ENCODE data around the gene APAF1.

The APAF1 gene

DNA sequence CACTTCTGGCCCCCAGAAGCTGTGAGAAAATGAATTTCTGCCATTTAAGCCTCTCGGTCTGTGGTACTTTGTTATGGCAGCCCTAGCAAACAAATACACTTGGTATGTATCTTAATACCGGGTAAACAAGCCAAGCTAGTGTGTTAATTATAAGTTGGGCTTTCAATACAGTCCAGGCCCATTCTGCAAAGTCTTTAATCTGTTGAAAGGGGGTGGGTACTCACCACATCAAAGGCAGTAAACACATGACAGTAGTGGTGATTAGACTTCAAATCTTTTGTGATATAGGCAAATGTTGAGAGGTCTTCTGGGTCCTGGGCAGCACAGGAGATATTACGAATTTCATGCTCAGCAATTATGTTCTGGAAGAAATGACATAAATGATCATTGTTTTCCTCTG lies 127.7 kb downstream of the APAF1 start:
- H3K4me3 ChIP-seq (ENCODE audit: low read depth, low read length), result no peak overlapping the region
- TF ChIP-seq, protein P1, sequence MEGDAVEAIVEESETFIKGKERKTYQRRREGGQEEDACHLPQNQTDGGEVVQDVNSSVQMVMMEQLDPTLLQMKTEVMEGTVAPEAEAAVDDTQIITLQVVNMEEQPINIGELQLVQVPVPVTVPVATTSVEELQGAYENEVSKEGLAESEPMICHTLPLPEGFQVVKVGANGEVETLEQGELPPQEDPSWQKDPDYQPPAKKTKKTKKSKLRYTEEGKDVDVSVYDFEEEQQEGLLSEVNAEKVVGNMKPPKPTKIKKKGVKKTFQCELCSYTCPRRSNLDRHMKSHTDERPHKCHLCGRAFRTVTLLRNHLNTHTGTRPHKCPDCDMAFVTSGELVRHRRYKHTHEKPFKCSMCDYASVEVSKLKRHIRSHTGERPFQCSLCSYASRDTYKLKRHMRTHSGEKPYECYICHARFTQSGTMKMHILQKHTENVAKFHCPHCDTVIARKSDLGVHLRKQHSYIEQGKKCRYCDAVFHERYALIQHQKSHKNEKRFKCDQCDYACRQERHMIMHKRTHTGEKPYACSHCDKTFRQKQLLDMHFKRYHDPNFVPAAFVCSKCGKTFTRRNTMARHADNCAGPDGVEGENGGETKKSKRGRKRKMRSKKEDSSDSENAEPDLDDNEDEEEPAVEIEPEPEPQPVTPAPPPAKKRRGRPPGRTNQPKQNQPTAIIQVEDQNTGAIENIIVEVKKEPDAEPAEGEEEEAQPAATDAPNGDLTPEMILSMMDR (IDR thresholded peaks at IDR 0.05; ENCODE audit: low read depth, low read length, missing control alignments), result no peak
- no peak for DNase-seq (ENCODE audit: low read depth)

DNA sequence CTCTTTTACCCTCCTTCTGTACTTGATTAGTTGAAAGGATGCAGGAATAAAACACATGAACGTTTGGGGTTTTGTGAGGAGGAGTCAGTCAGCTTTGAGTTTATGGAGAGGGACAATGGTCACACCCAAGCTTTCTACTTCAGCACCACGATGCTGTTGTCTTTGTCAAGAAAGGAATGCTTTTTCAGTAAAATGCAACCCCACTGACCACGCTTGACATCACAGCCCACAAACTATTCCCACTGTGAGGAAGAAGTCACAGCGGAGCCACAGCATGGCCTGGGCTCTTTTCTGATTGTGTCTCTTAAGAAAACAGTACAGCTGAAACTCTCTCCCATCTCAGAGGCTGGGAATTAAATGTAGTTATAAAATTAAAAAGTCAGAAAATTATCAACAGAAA lies 135.2 kb downstream of the APAF1 start:
- no peak for DNase-seq (ENCODE audit: low read depth)
- no peak overlapping the region for H3K4me3 ChIP-seq (ENCODE audit: low read depth, low read length)
- TF ChIP-seq, protein P1 (IDR thresholded peaks at IDR 0.05; ENCODE audit: low read depth, low read length, missing control alignments), result no peak

DNA sequence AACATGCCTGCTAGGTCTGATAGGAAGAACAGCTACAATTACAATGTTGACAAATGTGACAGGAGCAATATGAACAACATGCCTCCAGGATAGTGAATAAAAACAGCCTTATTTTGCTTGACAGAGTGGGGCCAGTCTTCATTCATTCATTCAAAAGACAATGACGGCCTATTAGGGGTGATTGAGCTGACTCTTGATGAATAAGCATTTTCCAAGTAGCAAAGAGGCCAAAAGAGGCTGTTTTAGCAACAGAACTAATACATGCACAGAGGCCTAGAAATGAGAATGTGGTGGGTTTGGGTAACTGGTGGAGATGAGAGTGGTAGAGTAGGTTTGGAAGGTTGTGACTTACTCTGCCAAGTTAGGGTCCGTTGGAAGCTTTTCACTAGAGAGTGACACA lies 138.3 kb downstream of the APAF1 start:
- TF ChIP-seq, protein P1 (IDR thresholded peaks at IDR 0.05; ENCODE audit: low read depth, low read length, missing control alignments), result no peak
- no peak overlapping the region for H3K4me3 ChIP-seq (ENCODE audit: low read depth, low read length)
- no peak for DNase-seq (ENCODE audit: low read depth)
